Activated T-cell treated with anti-CD3 and anti-CD28 coated beads for 4 hours (primary cell): ENCODE results near the gene KRT9.

ENCODE experiments used
- DNase-seq: peaks from one replicate; pipeline ENCODE4 v3.0.0-alpha.2; 2020

KRT9 gene

DNA sequence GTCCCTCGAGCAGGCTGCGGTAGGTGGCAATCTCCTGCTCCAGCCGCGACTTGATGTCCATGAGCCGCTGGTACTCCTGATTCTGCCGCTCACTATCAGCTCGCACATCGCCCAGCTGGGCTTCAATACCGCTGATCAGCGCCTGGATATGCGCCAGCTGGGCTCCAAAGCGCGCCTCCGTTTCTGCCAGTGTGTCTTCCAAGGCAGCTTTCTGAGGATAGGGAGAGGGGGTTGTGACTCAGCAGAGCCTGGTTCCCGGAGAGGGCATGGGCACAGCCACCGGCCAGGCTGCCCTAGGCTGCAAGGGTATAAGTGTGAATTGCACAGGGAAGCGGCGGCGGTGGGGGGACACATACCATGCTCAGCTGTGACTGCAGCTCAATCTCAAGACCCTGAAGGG, 48.1 kb downstream of the KRT9 start:
- DNase-seq, result no peak

DNA sequence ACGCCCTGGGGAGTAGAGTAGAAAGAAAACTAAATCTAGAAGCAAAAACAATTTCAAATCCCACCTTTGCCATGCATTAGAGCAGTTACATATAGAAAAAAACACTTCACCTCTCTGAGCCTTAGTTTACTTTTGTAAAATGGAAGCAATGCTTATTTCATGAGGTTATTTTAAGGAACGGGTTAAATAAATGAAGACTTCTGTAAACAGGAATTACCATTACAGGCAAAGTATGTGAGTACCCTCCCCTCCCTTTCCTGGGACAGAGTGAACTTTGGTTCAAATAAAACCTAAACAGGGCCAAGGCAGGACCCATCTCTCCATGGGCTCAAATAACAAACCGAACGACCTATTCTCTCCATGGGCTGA, 48.6 kb downstream of the KRT9 start:
- no peak for DNase-seq

- DNase-seq, result no peak
These were observed 49.3 kb downstream of the KRT9 start for GRCh38 chr17:41522301-41523224.

DNA sequence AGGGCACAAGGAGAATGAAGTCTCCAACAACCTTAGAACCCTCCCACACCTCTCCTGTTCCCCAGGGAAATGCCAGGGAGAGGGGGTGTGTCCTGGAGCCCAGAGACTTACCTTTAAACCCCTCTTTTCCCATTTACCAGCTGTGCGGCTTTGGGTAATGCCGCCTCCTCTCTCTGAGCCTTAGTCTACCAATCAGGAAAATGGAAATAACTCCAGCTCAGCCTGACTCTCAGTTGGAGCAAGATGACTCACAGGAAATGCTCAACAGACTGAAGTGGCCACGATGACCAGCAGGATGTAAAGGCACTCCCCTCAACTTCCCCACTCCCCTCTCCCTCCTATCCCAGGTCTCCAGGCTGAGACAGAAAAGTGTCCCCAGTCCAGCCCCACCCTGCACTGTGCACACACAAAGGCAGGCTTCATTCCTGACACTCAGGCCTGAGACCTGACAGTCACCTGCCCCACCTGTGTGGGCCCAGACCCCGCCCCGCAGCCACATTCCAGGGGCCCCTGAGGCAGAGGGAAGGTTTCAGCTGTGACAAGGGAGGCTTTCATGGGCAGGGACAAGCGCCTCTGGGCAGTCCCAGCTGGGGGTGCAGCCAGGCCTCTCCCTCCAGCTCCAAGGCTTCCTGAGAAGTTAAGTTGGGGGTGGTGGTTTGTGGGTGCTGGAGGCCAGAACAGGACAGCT, 50.1 kb downstream of the KRT9 start:
- no peak for DNase-seq

DNA sequence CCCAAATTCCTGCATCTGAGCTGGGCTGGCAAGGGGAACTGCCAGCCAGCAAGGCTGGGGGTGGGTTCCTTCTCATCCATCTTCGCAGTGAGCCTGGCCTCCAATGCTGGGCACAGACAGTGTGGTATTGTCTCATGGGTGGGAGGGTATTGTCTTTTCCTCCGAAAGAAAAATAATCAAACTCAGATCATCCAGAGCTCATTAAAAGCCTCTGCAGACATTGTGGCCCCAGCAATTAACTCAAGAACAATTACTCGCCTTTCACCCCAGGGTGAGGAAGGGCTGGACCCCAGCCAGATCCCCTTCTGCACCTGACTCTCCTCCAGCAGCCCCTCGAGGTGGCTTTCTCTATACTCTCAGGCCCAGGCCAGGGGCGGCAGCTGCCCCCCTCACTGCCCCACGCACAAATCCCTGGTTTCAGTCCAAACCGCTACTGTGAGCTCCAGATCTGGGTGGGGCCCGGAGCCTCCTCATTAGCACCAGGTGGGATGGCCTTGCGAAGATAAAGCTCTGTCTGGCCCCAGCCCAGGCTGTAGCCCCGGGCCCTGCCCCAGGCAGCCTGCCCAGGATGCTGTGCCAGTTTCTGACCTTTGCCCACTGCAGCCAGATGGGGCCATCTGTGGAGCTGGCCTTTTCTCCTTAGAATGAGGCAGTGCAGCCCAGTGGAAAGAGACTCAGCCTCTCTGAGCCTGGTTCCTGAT, 50.9 kb downstream of the KRT9 start:
- DNase-seq, result no peak

DNA sequence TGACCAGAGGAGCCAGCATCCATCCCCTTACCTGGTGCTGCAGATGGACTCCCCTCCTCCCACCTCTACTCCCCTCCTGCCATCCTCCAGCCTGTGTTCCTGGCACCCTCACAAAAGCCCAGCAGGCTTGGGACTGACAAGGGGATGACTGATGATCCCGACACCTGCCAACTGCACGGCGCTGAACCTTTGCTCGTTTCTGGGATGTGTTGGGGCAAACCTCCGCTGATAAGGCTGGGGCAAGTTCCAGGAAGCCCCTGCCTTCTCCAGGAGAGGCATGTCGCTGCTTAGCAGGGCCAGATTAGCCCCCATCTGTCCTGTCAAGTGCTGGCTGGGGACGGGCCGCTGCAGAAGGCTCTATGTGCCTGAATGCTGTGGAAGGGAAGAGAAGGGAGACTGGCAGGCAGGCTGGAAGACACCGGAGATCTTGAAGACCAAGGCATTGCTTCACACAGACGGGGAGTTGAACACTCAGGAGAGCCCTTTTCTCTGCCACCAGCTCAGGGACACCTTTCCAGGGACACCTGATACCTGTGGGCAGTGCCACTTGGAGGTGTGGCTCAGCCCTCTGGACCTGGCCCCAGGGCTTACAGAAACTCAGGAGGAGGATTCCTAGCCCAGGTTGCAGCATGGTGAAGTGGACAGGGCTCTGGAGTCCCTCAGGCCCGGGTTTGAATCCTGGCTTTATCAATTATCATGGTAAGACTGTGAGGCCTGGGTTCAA, 52.2 kb downstream of the KRT9 start:
- no peak for DNase-seq

DNA sequence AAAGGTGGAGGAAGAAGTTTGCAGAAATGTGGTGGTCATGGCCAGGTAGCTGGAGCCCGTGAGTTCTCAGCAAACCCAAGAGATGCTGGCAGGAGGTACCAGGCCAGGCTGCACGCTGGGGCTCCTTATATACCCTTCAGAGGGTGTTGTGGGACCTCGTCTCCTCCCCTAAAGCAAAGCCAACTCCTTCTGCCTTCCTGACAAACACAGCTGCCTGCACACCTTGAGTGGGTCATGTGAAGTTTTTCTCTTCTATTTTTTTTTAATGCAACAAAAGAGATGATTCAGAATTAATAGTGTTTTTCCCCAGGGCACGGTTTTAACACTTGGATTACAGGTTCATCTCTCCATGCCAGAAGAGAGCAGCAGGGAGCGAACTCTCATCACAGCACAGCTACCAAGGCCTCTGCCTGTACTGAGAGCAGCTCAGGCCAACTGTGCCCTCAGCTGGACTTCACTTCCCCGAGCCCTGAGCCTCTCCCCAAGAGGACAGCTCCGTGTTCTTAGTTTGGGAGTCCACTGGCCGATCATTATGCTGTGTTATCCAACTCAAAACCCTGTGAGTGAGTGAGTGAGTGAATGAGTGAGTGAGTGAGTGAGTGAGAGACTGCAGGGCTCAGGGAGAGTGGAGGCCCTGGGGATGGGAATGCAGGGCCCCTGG, 52.9 kb downstream of the KRT9 start, which contains the start of gene KRT15:
Gene KRT15, minus strand, starts transcription at position 102 of the 661 bp plus-strand sequence. Its CDS starts 63 bp downstream, at position 39.
- DNase-seq, result no peak

GRCh38 chr17:41518031-41518430, 53.8 kb downstream of the KRT9 start:
- no peak for DNase-seq

GRCh38 chr17:41516830-41517283, 55.0 kb downstream of the KRT9 start:
- DNase-seq, result no peak

DNA sequence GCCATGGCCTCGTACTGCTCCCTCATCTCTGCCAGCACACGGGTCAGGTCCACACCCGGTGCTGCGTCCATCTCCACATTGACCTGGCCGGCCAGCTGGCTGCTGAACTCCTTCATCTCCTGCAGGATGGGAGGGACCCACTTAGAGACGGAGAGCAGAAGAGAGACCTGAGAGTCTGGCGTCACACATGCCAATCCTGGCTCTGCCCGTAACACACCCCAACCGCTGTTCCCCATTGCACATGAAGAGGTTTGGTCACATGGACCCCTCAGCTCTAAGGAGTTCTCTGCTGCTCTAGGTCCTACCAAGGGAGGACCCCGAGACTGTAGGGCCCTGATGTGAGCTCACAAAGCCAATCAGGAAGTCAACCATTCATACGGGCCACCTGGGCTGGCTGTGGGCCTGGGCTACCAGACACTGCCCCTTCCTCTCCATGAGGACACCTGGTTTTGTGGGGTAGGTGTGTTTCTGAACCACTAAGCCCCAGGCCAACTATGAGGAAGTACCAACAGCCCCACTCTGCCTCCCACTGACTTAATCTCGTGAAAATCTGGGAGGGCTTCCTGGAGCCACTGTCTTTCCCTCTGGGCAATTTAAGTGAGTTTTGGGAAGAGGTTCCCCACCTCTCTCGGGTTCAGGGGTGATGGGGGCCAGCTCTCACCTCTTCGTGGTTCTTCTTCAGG, 55.6 kb downstream of the KRT9 start:
- no peak for DNase-seq
